Right kidney (tissue), 1 donor: ENCODE results near the gene SFTPB.
"Not testable (repeated sequence)": the region's sequence is repeated elsewhere in the genome, so short reads cannot be mapped to it uniquely, and the experiment has no call there.

Source experiments
- DNase-seq: peaks from one replicate; pipeline ENCODE4 v3.0.0-alpha.2; 2016

Gene SFTPB

DNA sequence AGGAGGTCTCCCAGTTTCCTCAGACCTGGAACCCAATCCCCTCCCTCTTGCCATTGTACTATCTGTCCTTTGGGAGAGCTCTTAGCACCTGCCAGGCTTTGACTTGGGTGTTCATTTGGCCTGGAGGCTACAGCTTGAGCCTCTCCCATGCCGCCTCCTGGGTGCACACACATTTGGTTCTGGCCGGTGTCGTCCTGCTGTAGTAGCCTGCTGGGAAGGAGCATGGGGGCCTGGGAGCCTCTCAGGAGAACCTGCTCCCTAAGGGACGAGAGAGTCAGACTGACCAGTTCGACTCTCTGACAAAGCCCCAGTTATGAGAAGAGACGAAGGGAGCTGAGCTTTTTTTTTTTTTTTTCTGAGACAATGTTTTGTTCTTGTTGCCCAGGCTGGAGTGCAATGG is 7.4 kb upstream of the SFTPB start:
- DNase-seq: no peak

DNA sequence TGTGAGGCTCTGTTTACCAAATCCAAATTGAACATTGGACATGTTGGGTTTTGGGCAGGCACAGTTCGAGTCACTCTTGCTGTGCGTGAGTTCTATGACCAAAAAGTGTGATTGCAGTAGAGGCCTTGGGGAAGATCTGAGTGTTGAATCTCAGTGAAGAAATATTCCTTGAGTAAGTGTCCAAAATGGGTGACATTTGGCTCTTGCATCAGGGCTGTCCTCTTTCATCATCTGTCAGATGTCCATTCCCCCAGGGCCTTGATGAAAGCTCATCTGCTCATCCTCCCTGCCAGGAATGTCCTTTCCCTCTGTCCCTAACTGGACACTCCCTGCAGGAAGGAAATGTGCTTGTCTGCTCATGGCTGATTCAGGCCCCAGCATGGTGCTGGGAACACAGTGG is 6.4 kb upstream of the SFTPB start:
- DNase-seq: no peak

DNA sequence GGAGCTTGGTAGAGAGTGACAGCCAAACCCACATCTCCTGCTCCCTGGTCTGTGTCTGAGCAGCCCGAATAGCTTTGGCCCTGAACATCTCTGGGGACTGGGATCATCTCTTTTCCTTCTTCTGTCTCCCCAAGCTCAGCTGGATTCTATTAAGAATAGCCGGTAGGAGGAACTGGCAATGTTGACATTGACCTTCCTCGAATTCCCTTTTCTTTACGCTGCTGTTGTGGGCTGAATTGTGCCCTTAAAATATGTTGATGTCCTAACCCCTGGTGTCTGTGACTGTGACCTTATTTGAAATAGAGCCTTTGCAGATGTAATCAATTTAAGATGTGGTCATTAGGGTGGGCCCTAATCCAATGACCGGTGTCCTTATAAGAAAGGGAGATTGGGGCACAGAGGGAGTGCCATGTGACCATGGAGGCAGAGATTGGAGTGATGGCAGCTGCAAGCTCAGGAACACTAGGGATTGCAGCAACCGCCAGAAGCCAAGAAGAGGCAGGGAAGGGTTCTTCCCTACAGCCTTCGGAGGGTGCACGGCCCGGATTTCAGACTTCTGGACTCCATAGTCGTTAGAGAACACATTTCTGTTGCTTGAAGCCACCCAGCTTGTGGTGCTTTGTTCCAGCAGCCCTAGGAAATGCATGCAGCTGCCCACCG is 5.8 kb upstream of the SFTPB start:
- DNase-seq: no peak

DNA sequence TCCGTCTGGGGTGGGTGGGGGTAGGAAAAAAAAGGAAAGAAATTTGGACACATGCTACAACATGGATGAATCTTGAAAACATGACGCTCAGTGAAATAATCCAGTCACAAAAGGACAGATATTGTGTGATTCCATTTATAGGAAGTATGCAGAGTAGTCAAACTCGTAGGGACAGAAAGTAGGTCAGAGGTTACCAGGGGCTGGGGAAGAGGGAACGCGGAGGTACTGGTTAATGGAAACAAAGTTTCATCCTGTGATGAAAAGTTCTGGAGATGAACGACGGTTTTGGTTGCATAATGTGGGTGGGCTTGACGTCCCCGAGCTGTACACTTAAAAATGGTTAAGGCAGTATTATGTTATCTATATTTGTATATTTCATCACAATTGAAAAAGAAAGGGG is 4.5 kb upstream of the SFTPB start:
- no peak for DNase-seq

DNA sequence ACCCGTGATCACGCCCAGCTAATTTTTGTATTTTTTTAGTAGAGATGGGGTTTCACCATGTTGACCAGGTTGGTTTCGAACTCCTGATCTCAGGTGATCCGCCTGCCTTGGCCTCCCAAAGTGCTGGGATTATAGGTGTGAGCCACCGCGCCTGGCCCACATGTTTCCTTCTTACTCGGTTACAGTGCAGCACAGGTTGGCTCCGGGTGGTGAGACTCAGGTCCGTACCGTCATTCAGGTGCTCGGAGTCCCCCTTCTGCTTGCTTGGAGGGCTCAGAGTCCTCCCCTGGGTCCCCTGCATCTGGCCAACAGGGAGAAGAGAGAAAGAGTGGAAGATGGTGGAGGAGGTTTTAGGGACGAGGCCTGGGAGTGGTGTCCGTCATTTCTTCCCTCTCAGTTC is 2.4 kb upstream of the SFTPB start:
- DNase-seq: not testable (repeated sequence)

DNA sequence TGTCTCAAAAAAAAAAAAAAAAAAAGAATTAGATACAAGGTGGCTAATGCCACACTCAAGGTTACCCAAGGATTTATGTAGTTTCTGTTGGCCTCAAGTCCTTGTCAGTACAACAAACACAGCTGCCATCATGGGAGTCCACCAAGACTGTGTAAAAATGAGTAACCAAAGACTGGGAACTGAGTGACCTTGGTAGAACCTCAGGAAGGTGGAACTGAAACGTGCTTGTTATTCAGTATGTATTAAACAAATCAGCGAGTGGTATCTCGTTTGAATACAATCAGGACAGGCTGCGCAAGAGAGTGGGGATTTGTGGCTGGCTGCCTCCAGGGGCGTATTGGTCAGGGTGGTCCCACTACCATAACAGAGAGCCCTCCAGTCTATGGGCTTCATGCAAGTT is 1.6 kb upstream of the SFTPB start:
- no peak for DNase-seq

DNA sequence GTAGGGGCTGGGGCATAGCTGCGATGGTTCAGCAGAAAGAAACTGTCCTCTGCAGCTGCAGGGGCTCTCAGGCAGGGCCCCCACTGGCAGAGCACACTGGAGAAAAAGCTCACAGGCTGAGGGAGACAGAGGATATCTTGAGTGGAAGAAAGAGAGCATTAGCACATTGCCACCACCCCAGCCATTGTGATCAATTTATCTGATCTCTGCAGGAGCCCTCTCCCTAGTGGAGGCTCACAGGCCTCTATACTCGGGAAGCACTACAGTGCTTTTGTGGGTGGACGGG is 801 bp upstream of the SFTPB start:
- DNase-seq: no peak

DNA sequence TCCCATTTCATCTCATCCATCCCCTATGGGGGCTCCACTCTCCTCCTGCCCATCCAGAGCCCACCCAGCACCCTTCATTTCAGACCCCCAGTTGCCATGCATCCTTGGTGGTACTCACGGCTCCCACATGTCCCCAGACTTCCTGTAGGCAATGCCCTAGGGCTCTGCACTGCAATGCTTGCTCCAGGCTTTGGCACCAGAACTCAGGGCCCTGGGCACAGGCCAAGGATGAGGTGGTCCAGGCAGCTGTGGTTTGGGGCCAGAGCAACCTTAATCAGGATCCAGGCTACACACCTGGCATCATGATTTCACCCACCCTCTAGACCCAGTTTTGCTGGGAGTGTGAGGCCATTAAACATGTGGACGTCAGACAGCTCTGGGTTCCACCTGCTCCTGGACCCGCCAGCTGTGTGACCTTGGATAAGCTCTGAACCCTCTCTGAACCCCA is 414 bp downstream of the SFTPB start:
- no peak for DNase-seq

DNA sequence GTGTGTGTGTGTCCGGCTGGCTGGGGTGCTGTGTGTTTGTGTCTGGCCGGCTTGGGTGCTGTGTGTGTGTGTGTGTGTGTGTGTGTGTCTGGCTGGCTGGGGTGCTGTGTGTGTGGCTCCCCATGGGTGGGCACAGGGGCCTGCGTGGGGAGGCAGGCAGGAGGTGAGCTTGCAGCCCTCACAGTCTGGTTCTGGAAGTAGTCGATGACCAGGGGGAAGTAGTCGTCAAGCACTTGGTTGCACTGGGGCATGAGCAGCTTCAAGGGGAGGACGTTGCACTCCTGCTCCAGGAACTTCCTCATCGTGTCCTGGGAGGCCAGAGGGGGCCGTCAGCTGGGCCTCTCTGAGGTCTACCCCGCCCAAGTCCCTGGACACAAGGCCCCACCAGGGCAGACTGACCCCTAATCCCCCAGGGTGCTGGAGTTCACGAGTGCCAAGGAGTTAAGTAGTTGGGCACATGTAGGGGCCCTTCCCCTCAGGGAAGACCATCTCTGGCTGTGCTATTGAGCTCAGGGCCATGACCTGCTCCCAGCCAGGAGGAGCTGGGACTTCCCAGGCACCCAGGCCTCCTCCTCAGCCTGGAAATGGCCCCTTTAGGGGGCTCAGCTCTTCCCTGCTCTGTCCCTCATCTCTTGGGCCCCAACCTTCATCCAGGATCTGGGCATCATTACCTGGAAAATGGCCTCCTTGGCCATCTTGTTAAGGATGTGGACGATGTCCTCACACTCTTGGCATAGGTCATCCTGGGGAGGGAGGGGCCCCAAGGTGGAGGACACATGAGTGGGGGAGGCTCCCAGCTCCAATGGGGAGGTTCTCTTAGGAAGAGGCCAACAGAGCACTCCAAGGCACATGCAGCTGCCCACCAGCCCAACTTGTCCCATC is 1.3 kb downstream of the SFTPB start:
- DNase-seq: no peak

DNA sequence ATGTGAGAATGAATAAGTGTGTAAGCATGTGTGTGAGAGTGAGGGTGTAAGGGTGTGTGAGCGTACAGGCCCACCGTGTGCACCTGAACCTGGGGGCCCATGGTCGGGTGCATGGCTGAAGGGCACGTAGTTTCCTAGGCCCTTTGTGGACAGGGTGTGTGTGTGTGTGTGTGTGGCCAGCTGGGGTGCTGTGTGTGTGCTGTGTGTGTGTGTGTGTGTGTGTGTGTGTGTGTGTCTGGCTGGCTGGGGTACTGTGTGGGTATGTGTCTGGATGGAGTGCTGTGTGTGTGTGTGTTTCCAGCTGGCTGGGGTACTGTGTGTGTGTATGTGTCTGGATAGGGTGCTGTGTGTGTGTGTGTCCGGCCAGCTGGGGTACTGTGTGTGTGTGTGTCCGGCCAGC is 2.0 kb downstream of the SFTPB start:
- no peak for DNase-seq

DNA sequence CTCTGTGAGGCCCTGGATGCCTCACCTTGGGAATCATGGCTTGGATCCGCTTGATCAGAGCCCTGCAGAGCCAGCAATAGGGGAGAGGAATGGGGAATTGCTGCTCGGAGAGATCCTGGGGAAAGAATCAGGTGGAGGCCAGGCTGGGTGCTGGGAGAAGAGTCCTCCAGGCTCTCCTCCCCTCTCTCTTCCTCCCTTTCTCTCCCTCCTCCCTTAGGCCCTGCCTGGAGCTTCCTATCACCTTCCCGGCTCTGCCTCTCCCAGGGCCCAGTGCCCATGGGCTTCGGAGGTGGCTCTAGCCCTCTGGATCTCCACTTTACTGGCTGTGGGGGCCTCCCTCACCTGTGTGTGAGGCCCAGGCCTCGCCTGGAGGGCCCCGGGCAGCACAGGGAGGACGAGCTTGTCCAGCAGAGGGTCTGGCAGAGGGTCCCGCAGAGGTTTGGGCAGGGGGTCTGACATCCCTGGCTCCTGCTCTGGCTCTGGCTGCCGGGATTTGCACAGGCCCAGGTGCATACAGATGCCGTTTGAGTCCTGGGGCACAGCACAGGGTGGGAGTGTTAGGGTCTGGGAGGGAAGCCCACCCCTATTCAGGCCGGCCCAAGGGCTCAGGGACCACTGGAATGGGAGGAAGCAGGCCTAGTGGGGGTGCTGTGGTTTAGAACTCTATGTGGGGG is 2.6 kb downstream of the SFTPB start:
- DNase-seq: no peak

DNA sequence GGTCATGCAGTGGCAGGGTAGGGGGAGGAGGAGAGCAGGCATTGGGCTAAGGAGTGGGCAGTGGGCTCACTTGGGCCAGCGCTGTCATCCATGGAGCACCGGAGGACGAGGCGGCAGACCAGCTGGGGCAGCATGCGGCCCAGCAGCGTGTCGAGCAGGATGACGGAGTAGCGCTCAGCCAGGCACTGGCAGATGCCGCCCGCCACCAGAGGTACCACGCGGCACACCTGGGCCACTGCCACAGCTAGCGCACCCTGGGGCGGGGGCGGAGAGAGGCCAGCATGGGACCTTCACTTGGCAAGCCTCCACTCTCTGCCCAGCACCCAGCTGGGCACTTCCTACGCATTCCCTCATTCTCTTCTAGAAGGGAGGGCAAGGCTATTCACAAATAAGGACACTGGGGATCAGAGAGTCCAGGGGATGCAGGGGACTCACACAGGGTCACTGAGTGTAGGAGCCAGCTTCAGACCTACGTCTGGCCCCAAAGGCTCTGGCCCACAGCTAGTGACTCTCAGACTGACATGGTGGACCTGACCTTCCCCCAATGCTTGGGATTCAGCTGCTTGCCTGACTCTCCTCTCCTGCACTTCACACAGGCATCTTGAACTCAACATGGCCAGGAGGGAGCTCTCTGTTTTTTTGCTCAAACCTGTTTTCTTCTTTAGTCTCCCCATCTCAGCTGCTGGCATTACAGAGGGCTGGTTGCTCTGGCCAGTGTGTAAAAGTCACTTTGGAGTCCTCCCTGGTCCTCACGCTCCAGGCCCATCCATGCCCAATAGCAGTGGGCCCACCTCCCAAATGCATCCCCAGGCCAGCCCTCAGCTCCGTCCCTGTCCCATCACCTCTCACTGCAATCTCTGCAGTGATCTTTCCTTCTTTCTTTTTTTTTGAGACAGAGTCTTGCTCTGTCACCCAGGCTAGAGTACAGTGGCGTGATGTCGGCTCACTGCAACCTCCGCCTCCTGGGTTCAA is 4.1 kb downstream of the SFTPB start:
- DNase-seq: no peak

DNA sequence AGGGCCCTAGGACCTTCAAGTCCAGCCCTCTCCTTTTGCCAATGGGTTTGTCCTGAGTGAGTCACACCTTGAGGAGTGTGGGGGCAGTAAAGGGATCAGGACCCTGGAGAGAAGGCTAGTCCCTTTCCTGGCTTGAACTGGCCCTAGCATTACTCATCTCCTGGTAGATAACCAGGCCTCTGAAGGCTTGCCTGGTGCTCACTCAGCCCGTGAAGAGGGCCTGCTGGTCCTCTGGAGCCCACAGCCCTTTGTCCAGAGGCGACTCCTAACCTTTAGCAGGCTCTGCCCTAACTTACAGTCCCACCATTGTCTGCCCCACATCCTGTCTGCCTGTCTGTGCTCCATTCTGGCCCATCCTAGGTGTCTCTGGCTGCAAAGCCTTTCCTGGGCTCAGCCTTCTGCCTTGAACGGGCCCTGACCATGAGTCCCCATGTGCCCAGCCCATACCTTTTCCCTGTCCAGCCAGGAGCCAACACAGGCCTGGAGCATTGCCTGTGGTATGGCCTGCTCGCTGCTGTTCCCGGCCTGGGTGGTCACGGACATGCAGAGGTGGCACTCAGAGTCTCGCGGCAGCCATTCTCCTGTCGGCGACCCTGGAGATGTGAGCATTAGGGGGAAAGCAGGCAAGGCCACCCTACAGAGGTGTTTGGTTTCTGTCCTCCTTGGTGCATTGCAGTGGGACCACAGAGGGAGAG is 5.0 kb downstream of the SFTPB start:
- DNase-seq: no peak

DNA sequence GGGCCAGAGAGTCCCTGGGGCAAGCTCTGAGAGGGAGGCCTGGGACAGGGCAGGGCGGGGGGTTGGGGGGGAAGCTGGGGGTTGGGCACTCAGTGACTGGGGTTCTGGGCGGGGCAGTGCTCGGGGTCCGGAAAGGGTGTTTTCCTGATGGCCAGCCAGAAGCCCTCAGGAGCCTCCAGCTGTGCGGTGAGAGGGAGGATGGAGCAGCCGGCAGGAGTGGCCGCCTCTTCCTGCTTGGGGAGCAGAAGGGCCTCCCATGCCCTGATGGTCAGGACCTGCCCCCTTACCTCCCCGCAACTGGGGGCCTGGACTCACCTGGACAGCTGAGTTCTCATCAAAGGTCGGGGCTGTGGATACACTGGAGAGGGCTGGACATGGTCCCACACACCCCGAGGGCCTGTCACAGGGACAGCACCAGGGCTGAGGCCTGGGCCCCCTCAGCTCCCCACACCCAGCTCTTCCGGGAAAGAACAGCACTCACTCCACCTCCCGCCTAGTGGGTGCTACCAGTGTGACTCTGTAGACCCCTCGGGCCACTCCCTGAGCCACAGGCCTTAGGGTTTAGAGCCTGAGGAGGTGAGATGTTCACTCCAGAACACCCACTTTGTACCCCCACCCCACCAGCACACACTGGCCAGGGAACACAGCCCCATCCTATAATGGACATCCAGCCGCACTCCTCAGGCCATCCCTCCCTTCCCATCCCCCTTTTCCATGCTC is 6.7 kb downstream of the SFTPB start:
- no peak for DNase-seq

DNA sequence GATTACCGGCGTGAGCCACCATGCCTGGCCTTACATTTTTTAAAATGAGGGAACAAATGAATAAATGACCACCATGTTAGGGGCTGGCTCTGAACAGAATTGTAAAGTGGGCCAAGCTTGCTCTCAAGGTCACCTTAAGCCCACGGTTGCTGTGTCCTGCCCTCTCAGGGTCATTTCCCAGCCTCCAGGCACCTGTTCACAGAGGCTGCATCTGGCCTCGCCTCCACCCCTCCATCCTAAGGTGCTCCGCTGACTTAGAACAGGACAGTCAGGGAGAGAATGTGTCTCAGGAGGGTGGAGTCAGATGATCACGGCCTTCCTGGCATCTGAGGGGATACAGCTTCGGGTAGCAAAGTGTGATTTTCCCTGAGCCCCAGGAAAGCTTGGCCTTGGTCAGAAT is 7.3 kb downstream of the SFTPB start:
- DNase-seq: no peak

DNA sequence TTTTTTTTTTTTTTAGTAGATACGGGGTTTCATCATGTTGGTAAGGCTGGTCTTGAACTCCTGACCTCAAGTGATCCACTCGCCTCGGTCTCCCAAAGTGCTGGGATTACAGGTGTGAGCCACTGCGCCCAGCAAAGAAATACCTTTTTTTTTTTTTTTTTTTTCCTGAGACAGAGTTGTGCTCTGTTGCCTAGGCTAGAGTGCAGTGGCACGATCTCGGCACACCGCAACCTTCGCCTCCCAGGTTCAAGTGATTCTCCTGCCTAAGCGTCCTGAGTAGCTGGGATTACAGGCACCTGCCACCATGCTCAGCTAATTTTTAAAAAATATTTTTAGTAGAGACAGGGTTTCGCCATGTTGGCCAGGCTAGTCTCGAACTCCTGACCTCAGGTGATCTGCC is 7.7 kb downstream of the SFTPB start:
- not testable (repeated sequence) for DNase-seq

DNA sequence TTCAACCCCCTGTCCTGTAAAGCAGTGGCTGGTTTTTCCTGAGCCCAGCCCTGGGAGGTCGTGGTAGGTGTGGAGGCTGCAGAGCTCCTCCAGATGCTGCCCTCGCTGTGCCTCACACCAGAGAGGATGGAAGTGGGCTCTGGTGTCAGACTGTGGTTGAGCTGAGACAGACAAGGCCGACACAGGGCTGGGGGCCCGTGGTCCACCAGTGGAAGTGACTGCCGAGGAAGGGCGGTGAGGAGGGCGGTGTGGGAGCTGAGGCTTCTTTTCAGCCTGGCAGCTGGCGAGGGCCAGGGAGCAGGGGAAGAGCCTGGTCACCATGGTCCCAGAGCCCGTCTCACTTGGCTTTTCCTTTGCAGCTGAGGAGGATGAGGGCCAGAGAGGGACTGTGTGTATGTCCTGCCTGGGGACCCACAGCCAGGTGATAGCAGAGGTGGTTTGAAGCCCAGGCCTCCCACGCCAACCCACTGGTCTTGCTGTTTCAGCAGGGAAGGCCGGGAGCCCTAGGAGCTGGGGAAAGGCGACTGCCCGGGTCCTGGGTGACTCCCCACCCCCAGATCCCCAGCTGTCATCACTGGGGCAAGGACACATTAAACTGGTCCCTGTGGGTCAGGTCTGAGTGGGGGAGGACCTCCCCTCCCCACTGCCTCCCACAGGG is 8.5 kb downstream of the SFTPB start:
- no peak for DNase-seq

DNA sequence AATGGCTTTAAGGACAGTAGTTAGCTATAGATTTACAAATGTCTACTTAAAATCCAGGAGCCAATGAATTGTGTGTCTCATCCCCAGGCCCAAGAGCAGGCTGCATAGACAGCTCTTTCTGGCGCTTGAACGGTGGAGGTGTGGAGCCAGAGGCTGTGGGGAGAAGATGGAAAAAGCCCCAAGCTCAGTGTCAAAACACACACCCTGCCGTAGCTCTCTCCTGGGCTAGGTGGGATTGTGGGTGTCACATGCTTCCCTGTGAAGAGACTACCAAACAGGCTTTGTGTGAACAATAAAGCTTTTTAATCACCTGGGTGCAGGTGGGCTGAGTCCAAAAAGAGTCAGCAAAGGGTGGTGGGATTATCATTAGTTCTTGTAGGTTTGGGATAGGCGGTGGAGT is 10.6 kb downstream of the SFTPB start:
- not testable (repeated sequence) for DNase-seq

DNA sequence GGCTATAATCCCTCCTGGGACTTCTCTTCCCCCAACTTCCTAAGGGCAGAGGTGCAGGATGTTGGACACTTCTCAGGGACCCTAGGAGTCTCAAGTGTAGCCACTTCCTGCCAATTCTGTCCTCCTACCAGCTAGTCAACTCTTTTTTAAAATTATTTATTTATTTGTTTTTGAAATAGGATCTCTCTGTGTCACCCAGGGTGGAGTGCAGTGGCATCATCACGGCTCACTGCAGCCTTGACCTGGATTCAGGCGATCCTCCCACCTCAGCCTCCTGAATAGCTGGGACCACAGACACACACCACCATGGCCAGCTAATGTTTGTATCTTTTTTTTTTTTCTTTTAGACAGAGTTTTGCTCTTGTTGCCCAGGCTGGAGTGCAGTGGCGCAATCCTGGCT is 11.5 kb downstream of the SFTPB start:
- no peak for DNase-seq

DNA sequence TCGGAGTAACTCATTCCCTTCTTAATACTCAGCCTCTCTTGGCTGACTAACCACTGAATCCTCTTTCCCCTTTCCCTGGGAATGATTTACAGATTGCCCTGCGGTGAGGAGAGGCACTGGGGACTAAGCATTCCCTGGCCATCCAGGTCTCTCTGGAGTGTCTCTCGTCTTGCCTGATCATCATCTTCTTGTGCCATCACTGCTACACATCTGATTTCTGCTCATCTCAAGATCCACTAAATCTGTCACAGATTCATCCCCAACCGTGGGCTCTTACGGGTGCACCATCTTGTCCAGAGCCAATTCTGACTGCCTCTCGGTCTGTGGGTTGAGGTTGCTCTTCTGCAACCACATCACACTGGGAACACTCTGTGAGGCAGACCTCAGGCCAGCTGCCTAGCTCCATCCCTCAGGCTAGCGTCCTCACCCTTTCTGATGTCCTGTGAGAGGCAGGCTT is 12.0 kb downstream of the SFTPB start:
- DNase-seq: no peak
